Trophoblast cell (in vitro differentiated cells and primary cell): ENCODE measurements around the gene ELK3.

ENCODE experiments used
- DNase-seq, 2 donors: peaks; one replicate each; pipeline ENCODE4 v3.0.0-alpha.2; 2016
- H2AFZ ChIP-seq: 2 replicates; pipeline ENCODE4 v1.6.1; 2013; ENCODE audit warnings: low read length, moderate library complexity, mild to moderate bottlenecking; ENCODE audit not compliant: insufficient read depth, poor library complexity
- H2AK5ac ChIP-seq: 2 replicates; pipeline ENCODE4 v1.6.1; 2013; ENCODE audit warnings: mild to moderate bottlenecking, low read length
- H2BK120ac ChIP-seq: 2 replicates; pipeline ENCODE4 v1.6.1; 2013; ENCODE audit warnings: low read length, mild to moderate bottlenecking, moderate library complexity; ENCODE audit not compliant: insufficient read depth, poor library complexity
- H2BK12ac ChIP-seq: 2 replicates; pipeline ENCODE4 v1.6.1; 2013; ENCODE audit warnings: mild to moderate bottlenecking, low read length, moderate library complexity
- H2BK5ac ChIP-seq: 2 replicates; pipeline ENCODE4 v1.6.1; 2013; ENCODE audit warnings: low read length, low read depth, moderate library complexity, mild to moderate bottlenecking; ENCODE audit not compliant: poor library complexity
- H3K14ac ChIP-seq: 2 replicates; pipeline ENCODE4 v1.6.1; 2013; ENCODE audit warnings: mild to moderate bottlenecking, low read length
- H3K18ac ChIP-seq: 2 replicates; pipeline ENCODE4 v1.6.1; 2013; ENCODE audit warnings: mild to moderate bottlenecking, low read length
- H3K23ac ChIP-seq: 2 replicates; pipeline ENCODE4 v1.6.1; 2013; ENCODE audit warnings: low read length
- H3K27ac ChIP-seq: 2 replicates; pipeline ENCODE4 v1.5.1; 2013; ENCODE audit warnings: low read depth, mild to moderate bottlenecking, inconsistent platforms, low read length, moderate library complexity
- H3K27me3 ChIP-seq: 2 replicates; pipeline ENCODE4 v1.6.1; 2013; ENCODE audit warnings: inconsistent platforms, mild to moderate bottlenecking, low read length, moderate library complexity; ENCODE audit not compliant: insufficient read depth
- H3K36me3 ChIP-seq, 2 experiments: 1 replicate in 1 of 2; 2 replicates in 1 of 2; pipeline ENCODE4 v1.6.1; 2013; ENCODE audit warnings: low read length in 2 of 2, mild to moderate bottlenecking in 2 of 2, moderate library complexity in 1 of 2; ENCODE audit not compliant: insufficient read depth in 2 of 2, control insufficient read depth in 1 of 2
- H3K4ac ChIP-seq: 2 replicates; pipeline ENCODE4 v1.6.1; 2013; ENCODE audit warnings: low read depth, mild to moderate bottlenecking, low read length, moderate library complexity
- H3K4me1 ChIP-seq, 2 experiments: 1 replicate in 1 of 2; 2 replicates in 1 of 2; pipeline ENCODE4 v1.6.1; 2013; ENCODE audit warnings: low read length in 2 of 2, mild to moderate bottlenecking in 2 of 2, moderate library complexity in 1 of 2; ENCODE audit not compliant: insufficient read depth in 2 of 2, control insufficient read depth in 1 of 2
- H3K4me2 ChIP-seq: 2 replicates; pipeline ENCODE4 v1.6.1; 2013; ENCODE audit warnings: inconsistent platforms, mild to moderate bottlenecking, low read length, moderate library complexity
- H3K4me3 ChIP-seq: 2 replicates; pipeline ENCODE4 v1.5.1; 2013; ENCODE audit warnings: mild to moderate bottlenecking, low read depth, low read length, inconsistent platforms
- H3K79me1 ChIP-seq: one replicate; pipeline ENCODE4 v1.6.1; 2013; ENCODE audit warnings: low read length
- H3K79me2 ChIP-seq: 2 replicates; pipeline ENCODE4 v1.6.1; 2013; ENCODE audit warnings: low read length, mild to moderate bottlenecking; ENCODE audit not compliant: control insufficient read depth, insufficient read depth, poor library complexity
- H3K9ac ChIP-seq: 2 replicates; pipeline ENCODE4 v1.6.1; 2013; ENCODE audit warnings: mild to moderate bottlenecking, low read length
- H3K9me3 ChIP-seq: 2 replicates; pipeline ENCODE4 v1.6.1; 2013; ENCODE audit warnings: low read depth, mild to moderate bottlenecking, control low read depth, inconsistent platforms, low read length; ENCODE audit not compliant: insufficient read depth
- H4K12ac ChIP-seq: 2 replicates; pipeline ENCODE4 v1.6.1; 2013; ENCODE audit warnings: low read depth, mild to moderate bottlenecking, low read length, moderate library complexity
- H4K8ac ChIP-seq: 2 replicates; pipeline ENCODE4 v1.6.1; 2013; ENCODE audit warnings: low read depth, mild to moderate bottlenecking, low read length, moderate library complexity
- H4K91ac ChIP-seq: one replicate; pipeline ENCODE4 v1.6.1; 2013; ENCODE audit warnings: low read depth, mild to moderate bottlenecking, low read length, moderate library complexity
- WGBS: extraction: QIAGEN DNeasy Blood & Tissue Kit; methylation state at CpG from one replicate; pipeline ENCODE4 v1.1.7; 2013; ENCODE audit warnings: missing lambda C conversion rate; ENCODE audit not compliant: insufficient read length, insufficient coverage; ENCODE audit errors: extremely low coverage; 5-methylcytosine and 5-hydroxymethylcytosine counted together

ELK3 gene

DNA sequence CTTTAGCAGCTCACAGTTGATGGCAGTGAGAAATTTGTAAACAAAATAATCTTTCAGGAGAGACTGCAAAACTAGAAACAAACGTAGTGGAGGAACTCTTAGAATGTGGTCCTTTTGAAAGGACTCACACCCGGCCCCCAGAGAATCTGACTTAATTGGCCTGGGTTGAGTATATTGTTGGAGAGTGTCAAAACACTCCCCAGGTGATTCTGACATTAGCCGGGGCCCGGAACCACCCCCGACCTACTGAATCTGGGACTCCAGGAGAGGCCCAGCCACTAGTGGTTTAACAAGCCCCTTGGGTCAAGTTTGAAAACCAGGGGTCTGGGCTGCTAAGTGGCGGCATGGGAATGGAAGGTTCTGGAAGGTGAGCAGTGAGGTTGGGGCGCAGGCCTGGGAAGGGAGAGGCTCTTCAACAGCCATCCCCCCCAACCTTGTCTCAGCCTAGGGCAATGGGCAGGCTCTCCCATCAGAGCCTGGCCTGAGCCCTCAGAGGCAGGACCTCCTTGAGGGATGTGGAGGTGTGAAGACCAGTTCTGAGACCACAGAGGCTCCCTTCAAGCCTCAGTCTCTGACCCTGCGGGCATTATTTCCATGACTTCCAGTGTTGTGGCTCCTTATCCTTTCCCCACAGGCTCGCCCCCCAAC, 1.1 kb upstream of the ELK3 start:
- Histone ChIP-seq H4K8ac (no peak overlapping the region), H3K9ac (no peak overlapping the region), H3K4me3 (no peak overlapping the region), H3K4ac (no peak overlapping the region), H3K9me3 (no peaks in the 10 kb centered on the region), H3K14ac (no peak overlapping the region), H3K79me1 (peaks cover 26% of the 10 kb centered on the region), H3K18ac (peak overlapping the region; percentile 21), H3K79me2 (peaks cover 11% of the 10 kb centered on the region), H2AK5ac (no peak overlapping the region), H3K36me3 (no peaks in the 10 kb centered on the region), H3K4me2 (no peak overlapping the region), H3K4me1 (peaks cover 8 to 13% of the 10 kb centered on the region in 2 experiments), H3K27ac (no peak overlapping the region), H2BK12ac (peak overlapping the region; percentile 82), H3K23ac (no peak overlapping the region), H2BK5ac (no peak overlapping the region), H3K27me3 (no peaks in the 10 kb centered on the region), H4K91ac (no peak overlapping the region), H2BK120ac (no peak overlapping the region), H4K12ac (no peak overlapping the region), H2AFZ (no peak overlapping the region)
- DNase-seq: no peak
- no CpG with 5 or more reads among the region's 9 CpGs for WGBS

GRCh38 chr12:96194576-96194889, 358 bp downstream of the ELK3 start:
- Histone ChIP-seq H3K23ac (no peak overlapping the region), H4K91ac (peak overlapping the region; percentile 94), H3K4me1 (peaks cover 11 to 15% of the 10 kb centered on the region in 2 experiments)

DNA sequence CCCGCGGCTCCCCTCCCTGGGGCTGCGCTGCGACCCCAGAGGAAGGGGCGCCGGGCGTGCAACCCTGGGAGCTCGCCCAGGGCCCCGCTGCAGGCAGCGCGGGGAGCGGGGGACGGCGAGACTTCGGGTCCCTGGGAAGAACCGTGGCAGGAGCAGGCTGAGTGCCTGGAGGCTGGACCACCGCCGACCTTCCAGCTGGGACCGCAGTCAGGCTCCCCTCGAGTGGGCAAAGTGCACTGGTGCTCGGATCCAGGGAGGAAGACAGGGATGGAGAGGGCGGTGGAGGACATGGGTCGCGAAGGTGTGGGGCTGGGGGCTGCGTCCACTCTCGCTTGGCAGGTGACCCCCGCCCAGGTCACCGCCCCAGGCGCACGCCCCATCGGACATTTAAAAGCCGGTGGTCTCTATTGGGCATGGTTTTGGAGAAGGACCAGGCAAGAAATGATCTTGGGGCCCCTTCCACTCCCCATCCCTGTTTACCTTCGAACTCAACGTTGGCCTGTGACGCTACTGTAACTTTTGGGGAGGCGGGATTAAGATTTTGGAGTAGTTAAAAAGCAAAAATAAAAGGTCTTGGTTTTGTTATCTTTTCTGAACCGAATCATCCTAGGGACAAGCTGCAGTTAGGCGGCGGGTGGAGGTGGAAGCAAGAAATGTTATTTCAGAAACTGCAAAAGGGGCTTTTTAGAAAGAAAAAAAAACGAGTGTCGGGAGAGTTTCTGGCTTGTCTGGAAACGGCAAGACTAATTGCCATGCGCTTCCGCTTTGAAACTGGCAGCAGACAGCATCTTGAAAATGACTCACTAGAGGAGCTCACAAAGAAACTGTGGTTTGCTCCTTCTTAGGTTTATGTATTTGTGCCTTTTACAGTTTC, 1.0 kb downstream of the ELK3 start:
- peak overlapping the region; percentile 43 for H2BK5ac ChIP-seq
- DNase-seq: peak; percentile 60 to 75
- no peak overlapping the region for H3K23ac ChIP-seq
- H3K79me1 ChIP-seq: peaks cover 26% of the 10 kb centered on the region
- H3K14ac ChIP-seq: peak overlapping the region; percentile 94
- peak overlapping the region; percentile 18 for H3K4ac ChIP-seq
- peak overlapping the region; percentile 71 for H4K12ac ChIP-seq
- H3K4me3 ChIP-seq: peak overlapping the region; percentile 83
- H3K36me3 ChIP-seq: no peaks in the 10 kb centered on the region
- peak overlapping the region; percentile 85 for H2BK120ac ChIP-seq
- peak overlapping the region; percentile 94 for H4K91ac ChIP-seq
- no CpG with 5 or more reads among the region's 44 CpGs for WGBS
- H3K9me3 ChIP-seq: no peaks in the 10 kb centered on the region
- peaks cover 11% of the 10 kb centered on the region for H3K79me2 ChIP-seq
- peak overlapping the region; percentile 51 for H2AFZ ChIP-seq
- peaks cover 11 to 15% of the 10 kb centered on the region in 2 experiments for H3K4me1 ChIP-seq
- H3K4me2 ChIP-seq: peak overlapping the region; percentile 58
- H3K18ac ChIP-seq: peak overlapping the region; percentile 97
- peak overlapping the region; percentile 44 for H3K9ac ChIP-seq
- H2AK5ac ChIP-seq: peak overlapping the region; percentile 38
- peak overlapping the region; percentile 45 for H2BK12ac ChIP-seq
- peak overlapping the region; percentile 52 for H4K8ac ChIP-seq
- no peaks in the 10 kb centered on the region for H3K27me3 ChIP-seq
- peak overlapping the region; percentile 87 for H3K27ac ChIP-seq

More at GRCh38 chr12:96194576-96194889, 358 bp downstream of the ELK3 start:
- peak overlapping the region; percentile 93 for H3K27ac ChIP-seq
- H3K4ac ChIP-seq: peak overlapping the region; percentile 87
- H3K36me3 ChIP-seq: no peaks in the 10 kb centered on the region
- H2BK12ac ChIP-seq: no peak overlapping the region
- peak overlapping the region; percentile 97 for H3K18ac ChIP-seq
- H3K79me1 ChIP-seq: peaks cover 26% of the 10 kb centered on the region
- H3K14ac ChIP-seq: peak overlapping the region; percentile 60
- peak overlapping the region; percentile 84 for H3K4me3 ChIP-seq
- peaks cover 11% of the 10 kb centered on the region for H3K79me2 ChIP-seq
- no CpG with 5 or more reads among the region's 24 CpGs for WGBS
- no peak for DNase-seq
- H2BK5ac ChIP-seq: peak overlapping the region; percentile 93
- no peaks in the 10 kb centered on the region for H3K27me3 ChIP-seq
- peak overlapping the region; percentile 94 for H3K9ac ChIP-seq
- no peak overlapping the region for H2AK5ac ChIP-seq
- peak overlapping the region; percentile 67 for H4K12ac ChIP-seq
- peak overlapping the region; percentile 72 for H2BK120ac ChIP-seq
- H4K8ac ChIP-seq: peak overlapping the region; percentile 71
- H3K4me2 ChIP-seq: peak overlapping the region; percentile 80
- peak overlapping the region; percentile 51 for H2AFZ ChIP-seq
- no peaks in the 10 kb centered on the region for H3K9me3 ChIP-seq

- Histone ChIP-seq H3K79me2 (peaks cover 11% of the 10 kb centered on the region), H4K91ac (peak overlapping the region; percentile 51), H2BK120ac (peak overlapping the region; percentile 79), H2AFZ (no peak overlapping the region), H3K27me3 (no peaks in the 10 kb centered on the region), H2BK12ac (peak overlapping the region; percentile 30), H3K4me2 (peak overlapping the region; percentile 61), H3K9me3 (no peaks in the 10 kb centered on the region), H3K4me1 (peaks cover 7 to 15% of the 10 kb centered on the region in 2 experiments), H3K9ac (peak overlapping the region; percentile 62), H3K79me1 (peaks cover 26% of the 10 kb centered on the region), H3K4ac (peak overlapping the region; percentile 47), H3K4me3 (peak overlapping the region; percentile 33), H4K12ac (no peak overlapping the region), H4K8ac (peak overlapping the region; percentile 35), H2BK5ac (peak overlapping the region; percentile 85), H3K14ac (peak overlapping the region; percentile 67), H3K23ac (no peak overlapping the region), H3K27ac (peak overlapping the region; percentile 87), H3K18ac (peak overlapping the region; percentile 23), H3K36me3 (no peaks in the 10 kb centered on the region), H2AK5ac (no peak overlapping the region)
- WGBS: no CpG with 5 or more reads among the region's 14 CpGs
- no peak for DNase-seq
These were observed 1.8 kb downstream of the ELK3 start for GRCh38 chr12:96195845-96196451.
